ENCODE data around the gene OR52N4.
"Not testable (repeated sequence)": the region's sequence is repeated elsewhere in the genome, so short reads cannot be mapped to it uniquely, and the experiment has no call there.

Gene OR52N4

DNA sequence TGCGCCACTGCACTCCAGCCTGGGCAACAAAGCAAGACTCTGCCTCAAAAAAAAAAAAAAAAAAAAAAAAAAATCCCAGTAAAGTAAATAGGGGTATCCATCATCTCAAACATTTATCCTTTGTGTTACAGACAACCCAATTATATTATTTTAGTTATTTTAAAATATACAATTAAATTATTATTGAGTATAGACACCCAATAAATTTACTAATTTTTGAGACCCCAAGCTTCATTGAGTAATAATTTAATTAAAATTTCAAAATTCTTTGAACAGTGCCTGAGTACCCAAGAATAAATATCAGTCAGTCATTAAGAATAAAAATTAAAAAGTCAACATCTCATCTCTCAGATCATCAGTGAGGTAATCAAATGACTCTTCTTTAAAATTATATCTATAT, at the start of gene OR52N4:
TSS of gene OR52N4 (plus strand) at position 301 of the 400 bp plus-strand sequence. CDS start 498 bp downstream, outside the sequence.
- no peak for DNase-seq (ENCODE audit: low read depth in 1 of 2, low spot score in 1 of 2)

DNA sequence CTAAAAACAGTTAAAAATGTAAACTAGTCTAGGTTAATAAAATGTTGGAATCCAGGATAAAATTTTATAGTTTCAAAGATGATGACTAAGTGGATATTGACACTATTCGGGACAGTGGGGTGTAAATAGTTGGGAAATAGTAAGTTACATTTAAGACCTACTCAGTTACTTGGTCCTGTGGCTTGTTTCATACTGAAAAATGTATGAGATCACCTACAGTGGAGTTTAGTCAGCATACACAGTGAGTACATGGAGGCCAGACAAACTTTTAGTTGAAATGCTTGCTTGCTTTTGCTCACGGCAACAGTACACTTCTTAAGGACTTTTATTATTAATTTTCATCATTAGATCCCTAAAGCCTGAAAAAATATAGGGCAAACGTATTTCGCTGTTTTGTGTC, 48.4 kb upstream of the OR52N4 start:
- no peak for DNase-seq (ENCODE audit: low read depth in 1 of 2, low spot score in 1 of 2)

DNA sequence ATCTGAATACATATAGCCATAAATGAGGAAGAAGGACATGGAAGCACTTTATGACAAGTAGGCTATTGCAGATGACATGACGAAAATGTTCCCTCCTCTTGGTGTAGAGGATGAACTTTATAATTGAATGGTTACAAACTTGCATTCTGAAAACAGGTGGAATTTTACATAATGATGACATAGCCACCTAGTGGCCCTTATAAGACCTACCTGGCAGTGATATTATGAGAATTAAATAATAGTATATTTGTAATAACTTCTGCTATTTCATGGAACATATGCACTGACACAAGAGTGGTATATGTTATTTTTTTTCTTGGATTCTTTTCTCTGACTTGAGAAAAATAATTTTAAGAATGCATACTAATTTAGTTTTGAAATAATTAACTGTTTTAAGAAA, 41.5 kb upstream of the OR52N4 start:
- no peak for DNase-seq (ENCODE audit: low read depth in 1 of 2, low spot score in 1 of 2)

DNA sequence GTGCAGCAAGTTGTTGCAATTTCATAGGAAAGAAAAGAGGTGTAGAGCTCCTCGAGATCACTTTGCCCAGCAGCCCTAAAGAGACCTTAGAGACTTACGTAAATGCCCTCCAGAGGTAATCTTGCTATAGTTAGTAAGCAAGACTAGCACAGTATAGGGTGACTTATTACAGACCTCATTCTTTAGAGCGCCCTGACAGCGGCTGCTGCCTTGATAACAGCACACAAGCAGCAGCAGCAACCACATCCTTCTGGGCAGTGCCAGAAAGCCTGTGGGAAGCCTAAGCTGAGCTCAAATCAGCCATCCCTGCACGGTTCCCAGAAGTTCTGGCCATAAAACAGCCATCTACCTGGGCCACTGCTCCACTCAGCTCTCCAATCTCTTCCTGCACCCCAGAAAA, 40.3 kb upstream of the OR52N4 start:
- no peak for DNase-seq (ENCODE audit: low read depth in 1 of 2, low spot score in 1 of 2)

DNA sequence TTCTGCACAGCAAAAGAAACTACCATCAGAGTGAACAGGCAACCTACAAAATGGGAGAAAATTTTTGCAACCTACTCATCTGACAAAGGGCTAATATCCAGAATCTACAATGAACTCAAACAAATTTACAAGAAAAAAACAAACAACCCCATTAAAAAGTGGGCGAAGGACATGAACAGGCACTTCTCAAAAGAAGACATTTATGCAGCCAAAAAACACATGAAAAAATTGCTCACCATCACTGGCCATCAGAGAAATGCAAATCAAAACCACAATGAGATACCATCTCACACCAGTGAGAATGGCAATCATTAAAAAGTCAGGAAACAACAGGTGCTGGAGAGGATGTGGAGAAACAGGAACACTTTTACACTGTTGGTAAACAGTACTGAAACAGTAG, 37.5 kb upstream of the OR52N4 start:
- DNase-seq (ENCODE audit: low read depth in 1 of 2, low spot score in 1 of 2): not testable (repeated sequence)

DNA sequence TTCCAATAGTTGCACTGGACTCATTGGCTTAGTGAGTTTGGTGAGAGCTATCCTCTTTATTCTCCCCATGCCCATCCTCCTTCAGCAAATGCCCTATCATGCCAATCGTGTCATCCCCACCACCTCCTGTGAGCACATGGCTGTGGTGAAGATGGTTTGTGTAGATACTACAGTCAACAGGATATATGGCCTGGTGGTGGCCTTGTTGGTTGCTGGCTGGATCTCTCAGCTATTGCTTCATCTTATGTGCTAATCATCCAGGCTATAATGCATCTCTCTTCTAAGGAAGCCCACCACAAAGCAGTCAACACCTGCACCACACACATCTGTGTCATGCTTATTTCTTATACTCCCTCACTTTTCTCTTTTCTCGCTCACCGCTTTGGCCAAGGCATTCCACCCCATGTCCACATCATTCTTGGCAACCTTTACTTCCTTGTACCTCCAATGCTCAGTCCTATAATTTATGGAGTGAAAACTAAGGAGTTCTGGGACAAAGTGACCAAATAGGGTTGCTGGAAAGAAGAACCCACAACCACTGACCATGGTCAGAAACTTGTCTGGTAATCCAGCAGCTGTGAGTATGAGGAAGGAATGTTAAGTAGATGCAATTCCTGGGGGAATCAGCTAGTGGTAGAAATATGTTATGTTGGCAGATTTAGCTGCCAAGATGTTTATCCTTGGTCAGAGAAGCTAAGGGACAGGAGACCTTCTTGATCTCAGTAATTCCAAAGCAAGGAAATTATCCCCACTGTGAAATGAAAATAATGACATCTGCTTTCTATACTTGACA, 34.1 kb upstream of the OR52N4 start:
- DNase-seq (ENCODE audit: low read depth in 1 of 2, low spot score in 1 of 2): no peak

DNA sequence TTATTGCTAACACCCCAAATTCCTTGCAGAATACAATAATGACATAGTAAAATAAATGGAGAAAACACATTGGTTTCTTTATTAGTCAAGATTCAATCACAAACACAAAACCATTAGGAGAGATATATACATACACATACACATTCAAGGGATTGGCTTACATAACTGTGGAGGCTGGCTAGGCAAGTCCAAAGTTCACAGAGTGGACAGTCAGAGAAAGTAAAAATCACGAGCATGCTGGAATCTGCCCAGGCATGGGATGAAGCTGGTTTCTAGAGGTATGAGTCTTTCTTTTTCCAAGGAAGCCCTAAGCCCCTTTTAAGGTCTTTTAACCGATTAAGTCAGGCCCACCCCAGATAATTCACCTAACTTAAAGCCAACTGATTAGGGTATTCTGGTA, 31.4 kb upstream of the OR52N4 start:
- no peak for DNase-seq (ENCODE audit: low read depth in 1 of 2, low spot score in 1 of 2)

DNA sequence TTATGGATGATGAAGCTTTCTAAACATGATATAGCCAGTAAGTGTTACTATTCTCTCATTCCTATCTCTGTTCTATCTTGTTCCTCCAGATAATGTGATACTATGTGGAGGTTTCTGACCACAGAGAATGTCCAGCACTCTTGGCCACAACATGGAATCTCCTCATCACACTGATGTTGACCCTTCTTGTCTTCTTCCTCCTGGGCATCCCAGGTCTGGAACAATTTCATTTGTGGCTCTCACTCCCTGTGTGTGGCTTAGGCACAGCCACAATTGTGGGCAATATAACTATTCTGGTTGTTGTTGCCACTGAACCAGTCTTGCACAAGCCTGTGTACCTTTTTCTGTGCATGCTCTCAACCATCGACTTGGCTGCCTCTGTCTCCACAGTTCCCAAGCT, 27.7 kb upstream of the OR52N4 start:
- DNase-seq (ENCODE audit: low read depth in 1 of 2, low spot score in 1 of 2): no peak

DNA sequence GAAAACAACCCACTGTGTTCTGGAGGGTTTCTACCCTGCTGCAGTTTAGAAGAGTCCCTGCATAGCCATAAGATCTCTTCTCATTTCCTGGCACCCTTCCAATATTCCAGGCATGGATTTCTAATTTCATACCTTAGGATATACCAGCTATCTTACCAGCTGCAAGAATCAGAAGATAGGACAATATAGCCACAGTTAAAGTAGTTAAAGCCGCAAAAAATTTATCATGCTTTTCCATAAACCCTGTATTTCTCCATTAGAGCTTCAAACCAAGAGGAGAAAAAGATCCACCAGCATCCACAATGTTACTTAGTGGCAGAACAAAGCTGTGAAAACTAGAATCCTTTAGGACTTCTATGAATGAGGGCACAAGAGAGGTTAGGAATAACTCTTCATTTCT, 26.4 kb upstream of the OR52N4 start:
- DNase-seq (ENCODE audit: low read depth in 1 of 2, low spot score in 1 of 2): no peak

DNA sequence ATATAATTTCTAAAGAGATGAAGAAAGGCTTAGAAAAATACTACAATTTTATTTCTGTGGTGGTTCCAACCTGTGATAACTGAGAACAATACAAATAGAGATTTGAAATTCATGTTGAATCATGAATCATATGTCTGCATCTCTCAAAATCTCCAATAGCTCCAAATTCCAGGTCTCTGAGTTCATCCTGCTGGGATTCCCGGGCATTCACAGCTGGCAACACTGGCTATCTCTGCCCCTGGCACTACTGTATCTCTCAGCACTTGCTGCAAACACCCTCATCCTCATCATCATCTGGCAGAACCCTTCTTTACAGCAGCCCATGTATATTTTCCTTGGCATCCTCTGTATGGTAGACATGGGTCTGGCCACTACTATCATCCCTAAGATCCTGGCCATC, 17.6 kb upstream of the OR52N4 start, which contains the start of gene OR56B1:
TSS of gene OR56B1 (plus strand) at position 53 of the 400 bp plus-strand sequence. CDS start at position 122, 69 bp downstream.
- DNase-seq (ENCODE audit: low read depth in 1 of 2, low spot score in 1 of 2): no peak

DNA sequence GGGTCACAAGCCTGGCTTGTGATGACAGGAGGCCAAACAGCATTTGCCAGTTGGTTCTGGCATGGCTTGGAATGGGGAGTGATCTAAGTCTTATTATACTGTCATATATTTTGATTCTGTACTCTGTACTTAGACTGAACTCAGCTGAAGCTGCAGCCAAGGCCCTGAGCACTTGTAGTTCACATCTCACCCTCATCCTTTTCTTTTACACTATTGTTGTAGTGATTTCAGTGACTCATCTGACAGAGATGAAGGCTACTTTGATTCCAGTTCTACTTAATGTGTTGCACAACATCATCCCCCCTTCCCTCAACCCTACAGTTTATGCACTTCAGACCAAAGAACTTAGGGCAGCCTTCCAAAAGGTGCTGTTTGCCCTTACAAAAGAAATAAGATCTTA, 17.0 kb upstream of the OR52N4 start:
- no peak for DNase-seq (ENCODE audit: low read depth in 1 of 2, low spot score in 1 of 2)

DNA sequence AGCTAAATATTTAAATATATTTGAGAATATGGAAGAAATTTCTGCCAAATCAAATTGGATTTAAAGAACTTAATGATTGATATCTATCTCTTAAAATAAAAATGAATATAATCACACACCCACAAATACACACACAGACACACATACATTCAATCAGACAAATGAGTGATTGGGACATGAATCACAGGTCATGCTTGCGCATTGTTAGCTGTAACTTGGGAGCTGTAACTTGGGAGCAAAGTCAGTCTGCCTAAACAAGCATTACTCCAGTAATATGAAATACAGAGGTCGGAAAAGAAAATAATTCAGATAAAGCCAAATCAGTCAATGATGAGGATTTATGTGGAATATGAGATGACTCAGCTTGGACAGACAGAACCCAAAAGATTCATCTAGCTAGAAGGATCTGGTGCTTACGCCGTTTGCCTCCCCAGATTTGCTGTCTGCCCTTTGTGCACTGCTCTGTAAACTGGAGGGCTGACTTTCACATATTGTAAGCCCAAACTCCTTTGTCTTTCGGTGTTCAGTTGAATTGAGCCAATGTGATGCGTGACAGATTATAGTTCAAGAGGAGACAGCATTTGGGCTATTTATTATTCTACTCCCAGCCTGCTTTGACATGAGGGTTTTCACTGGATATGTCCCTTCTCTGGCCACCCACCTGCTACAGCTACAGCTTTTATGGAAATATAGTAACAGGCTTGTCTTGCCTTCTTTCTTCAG, 16.2 kb upstream of the OR52N4 start:
- DNase-seq (ENCODE audit: low read depth in 1 of 2, low spot score in 1 of 2): no peak

DNA sequence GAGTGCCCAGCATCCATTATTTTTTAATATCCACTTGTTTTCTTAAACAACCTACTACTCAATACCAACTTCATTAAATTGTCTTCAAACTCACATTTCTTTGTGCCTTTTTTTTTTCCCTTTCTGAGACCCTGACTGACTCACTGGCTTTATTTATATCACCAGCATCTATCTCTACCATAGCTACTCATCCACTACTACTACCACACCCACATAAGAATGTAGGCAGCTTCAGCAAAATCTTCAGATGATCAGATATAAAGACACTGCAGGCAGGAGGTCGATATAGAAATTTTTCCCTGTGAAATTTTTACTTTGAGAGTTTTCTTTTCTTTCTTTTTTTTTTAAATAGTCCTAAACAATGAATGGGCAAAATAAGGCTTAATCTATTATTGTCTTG, 15.6 kb upstream of the OR52N4 start:
- no peak for DNase-seq (ENCODE audit: low read depth in 1 of 2, low spot score in 1 of 2)

DNA sequence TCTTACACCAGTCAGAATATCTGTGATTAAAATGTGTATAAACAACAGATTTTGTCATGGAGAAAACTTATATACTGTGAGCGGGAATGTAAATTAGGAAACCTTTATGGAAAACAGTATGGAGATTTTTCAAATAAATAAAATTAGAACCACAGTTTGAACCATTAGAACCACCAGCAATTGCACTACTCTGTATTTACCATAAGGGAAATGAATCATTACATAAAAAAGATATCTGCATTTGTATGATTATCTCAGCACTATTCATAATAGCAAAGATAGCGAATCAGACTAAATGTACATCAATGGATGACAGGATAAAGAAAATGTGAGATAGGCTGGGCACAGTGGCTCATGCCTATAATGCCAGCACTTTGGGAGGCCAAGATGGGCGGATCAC, 7.4 kb upstream of the OR52N4 start:
- DNase-seq (ENCODE audit: low read depth in 1 of 2, low spot score in 1 of 2): no peak

DNA sequence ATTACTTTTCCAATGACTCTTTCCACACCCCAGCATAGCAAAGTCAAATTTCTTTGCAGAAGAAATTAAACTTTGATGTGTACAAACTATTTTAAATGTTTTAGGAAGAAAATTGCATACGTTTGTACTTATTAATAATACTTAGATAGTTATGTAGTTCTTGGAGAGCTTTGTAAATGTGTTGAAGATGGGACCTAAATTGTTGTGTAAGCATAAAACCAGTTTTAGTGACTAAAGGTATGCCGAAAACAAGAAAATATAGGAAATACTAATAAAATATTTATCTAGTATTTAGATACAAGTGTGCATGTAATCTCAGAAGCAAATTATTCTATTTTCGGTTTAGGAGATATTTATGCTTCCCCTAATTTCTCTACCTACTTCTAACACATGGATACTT, 4.2 kb upstream of the OR52N4 start:
- DNase-seq (ENCODE audit: low read depth in 1 of 2, low spot score in 1 of 2): no peak

DNA sequence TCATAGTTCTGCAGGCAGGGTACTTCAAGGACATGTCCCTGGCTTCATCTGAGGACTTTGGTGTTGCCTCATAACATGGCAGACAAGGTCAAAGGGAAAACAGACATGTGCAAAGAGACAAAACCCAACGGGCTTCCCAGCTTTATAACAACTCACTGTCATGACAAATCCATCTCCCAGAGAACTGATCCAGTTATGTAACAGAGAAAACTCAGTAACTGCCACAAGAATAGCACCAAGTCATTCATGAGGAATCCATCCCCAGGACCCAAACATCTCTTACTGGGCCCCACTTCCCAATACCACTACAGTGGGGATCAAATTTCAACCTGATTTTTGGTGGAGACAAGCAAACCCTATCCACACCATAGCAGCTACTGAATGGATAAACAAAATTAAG, 13.0 kb downstream of the OR52N4 start:
- DNase-seq (ENCODE audit: low read depth in 1 of 2, low spot score in 1 of 2): no peak

DNA sequence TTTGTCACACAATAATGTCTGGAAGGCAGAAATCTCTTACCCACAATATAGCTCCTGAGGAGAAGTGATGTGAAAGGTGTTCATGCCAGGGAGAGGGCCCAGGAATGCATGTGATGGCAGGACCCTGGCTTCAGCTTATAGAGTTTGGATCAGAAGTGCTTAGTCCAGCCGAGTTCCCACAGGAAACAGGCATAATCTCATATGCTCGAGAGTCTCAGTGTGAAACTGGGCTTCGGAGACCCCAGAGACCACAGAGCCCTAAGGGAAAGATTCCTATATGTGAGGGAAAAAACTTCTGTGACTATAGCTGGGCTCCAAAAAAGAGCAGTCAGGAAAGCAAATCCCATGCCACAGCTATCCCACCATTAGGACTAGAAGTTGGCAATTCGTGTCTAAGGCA, 29.2 kb downstream of the OR52N4 start, which contains the start of gene OR52N5:
TSS of gene OR52N5 (minus strand) at position 101 of the 400 bp plus-strand sequence. CDS start 4,721 bp downstream, outside the sequence.
- no peak for DNase-seq (ENCODE audit: low read depth in 1 of 2, low spot score in 1 of 2)

DNA sequence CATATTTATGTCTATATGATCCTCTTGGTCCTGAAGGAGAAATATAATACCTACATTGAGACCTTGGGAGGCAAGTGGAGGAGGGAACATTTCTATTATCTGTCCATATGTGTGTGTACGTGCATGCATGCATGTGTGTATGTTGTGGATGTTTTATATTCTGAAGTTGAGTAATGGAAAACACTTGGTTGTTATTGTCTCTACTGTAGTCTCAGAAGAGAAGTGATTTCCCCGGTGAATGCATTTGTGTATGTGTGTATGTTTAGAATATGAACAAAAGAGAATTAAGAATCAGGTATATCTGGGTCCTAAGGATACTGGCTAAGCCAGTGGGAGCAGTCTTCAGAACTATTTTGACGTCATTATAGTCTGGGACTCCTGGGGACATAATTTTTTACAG, 37.1 kb downstream of the OR52N4 start, which contains the start of gene OR52N1:
TSS of gene OR52N1 (minus strand) at position 101 of the 400 bp plus-strand sequence. CDS start 2,449 bp downstream, outside the sequence.
- no peak for DNase-seq (ENCODE audit: low read depth in 1 of 2, low spot score in 1 of 2)

DNA sequence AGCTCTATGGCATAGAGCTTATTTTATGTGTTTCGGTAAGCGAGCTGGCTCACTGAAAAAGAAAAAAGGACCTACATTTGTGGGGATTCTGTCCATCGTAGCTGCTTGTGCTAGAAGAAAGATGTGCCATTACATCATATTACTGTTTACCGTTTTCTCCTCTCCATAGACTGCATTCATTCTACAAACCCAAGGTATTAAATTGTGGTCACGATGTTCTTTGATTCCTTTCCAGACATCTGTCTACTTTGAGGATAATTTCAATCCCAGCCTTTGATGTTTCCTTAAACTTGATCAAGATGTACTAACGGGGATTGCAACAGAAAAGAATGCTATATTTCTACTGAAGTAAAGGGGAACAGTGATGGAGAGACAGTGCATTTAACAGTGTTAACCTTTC, 42.5 kb downstream of the OR52N4 start:
- no peak for DNase-seq (ENCODE audit: low read depth in 1 of 2, low spot score in 1 of 2)

DNA sequence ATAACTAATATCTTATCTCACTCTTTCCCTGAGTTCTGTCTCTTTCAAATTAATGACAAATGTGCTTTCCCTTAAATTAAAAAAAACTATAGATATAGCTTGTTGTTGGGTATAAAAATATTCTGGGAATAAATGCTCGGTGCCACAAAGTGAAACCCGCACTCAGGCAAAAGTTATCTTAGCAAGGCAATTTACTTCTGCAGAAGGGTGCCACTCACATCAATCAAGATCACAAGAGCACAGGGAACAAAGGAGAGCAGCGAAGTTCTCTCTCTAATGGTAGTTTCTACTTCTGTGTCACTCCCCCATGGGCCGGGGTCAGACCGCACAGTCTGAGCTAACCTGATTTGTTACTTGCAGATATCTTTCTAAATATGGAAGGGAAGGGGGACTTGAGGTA, 49.9 kb downstream of the OR52N4 start:
- DNase-seq (ENCODE audit: low read depth in 1 of 2, low spot score in 1 of 2): no peak
